Inferior parietal cortex (tissue), 1 donor: ENCODE results near the gene PBX1.

Source experiments
- DNase-seq: peaks from one replicate; pipeline ENCODE4 v3.0.0-alpha.2; 2016; ENCODE audit errors: extremely low spot score

Gene PBX1

DNA sequence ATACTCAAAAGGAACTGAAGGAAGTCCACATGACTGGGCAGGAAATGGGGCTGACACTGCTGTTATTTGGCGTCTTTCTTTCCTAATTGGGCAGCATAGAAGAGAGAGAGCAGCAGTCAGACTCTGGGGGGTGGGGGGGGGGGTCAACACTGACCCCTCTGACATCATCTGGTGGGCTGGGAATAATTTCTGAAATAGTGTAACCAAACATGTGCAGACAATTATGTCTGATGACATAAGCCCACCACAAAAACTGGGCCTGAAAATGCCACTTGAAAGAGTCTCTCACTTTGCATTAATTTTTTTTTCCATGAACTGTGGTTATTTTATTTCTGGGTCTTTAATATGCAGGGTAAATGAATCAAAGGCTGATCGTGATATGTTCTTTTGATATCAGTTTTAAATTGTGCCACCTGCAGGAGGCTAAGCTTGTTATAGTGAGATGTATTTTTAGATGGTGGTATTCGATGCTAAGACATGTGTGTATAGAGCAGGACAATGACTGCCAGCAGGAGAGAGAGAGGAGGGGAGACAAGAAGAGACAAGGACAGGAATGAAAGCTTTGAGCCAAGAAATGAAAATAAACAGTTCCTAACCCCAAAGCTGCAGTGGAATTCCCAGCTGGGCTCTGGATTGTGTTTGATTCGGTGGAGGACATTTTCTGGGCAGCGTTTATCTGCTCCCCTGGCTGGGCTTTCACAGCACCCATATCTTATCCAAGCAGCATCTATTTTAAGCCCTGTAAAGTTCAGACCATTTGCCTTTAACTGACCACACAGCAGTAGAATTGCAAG, 264.7 kb downstream of the PBX1 start:
- DNase-seq: no peak

- DNase-seq: no peak
Measured at GRCh38 chr1:164824542-164824941, 265.6 kb downstream of the PBX1 start.

DNA sequence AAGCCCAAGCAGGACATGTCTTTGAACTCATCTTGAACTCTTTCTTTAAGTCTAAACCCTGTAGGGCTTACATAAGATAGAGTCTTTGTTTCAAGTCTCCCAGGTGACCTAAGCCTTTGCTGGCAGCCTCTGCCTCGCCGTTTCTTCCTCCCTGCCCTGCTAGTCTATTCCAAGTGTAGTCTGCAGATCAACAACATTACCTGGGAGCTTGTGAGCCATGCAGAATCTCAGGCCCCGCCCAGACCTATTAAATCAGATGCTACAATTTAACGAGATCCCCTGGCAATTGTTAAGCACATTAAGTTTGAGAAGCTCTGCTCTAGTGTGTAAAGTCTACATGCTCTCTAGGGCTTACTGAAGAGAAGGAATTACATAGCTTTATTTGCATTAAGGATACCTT, 271.6 kb downstream of the PBX1 start:
- no peak for DNase-seq

DNA sequence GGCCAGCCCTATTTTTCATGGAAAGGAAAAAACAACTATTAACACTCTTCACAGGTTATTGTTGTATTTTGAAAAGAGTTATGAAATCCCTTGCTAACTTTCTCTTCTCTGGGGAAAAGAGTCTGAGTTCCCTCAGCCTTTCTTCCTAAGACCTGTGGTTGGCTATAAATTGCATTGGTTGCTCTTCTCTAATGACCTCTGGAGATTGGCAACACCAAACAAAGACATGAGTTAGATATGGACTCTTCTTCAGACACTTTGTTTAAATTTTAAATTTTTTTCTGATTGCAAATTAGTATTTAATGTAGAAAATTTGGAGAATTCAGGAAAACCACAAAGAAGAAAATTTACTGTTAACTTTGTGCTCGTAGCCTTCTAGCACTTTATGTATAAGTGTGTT, 275.7 kb downstream of the PBX1 start:
- DNase-seq: no peak

GRCh38 chr1:164836614-164837018, 277.6 kb downstream of the PBX1 start:
- peak; percentile 15 for DNase-seq

GRCh38 chr1:164838786-164839185, 279.8 kb downstream of the PBX1 start:
- no peak for DNase-seq

- DNase-seq: no peak
Measured at GRCh38 chr1:164840936-164841335, 282.0 kb downstream of the PBX1 start.

DNA sequence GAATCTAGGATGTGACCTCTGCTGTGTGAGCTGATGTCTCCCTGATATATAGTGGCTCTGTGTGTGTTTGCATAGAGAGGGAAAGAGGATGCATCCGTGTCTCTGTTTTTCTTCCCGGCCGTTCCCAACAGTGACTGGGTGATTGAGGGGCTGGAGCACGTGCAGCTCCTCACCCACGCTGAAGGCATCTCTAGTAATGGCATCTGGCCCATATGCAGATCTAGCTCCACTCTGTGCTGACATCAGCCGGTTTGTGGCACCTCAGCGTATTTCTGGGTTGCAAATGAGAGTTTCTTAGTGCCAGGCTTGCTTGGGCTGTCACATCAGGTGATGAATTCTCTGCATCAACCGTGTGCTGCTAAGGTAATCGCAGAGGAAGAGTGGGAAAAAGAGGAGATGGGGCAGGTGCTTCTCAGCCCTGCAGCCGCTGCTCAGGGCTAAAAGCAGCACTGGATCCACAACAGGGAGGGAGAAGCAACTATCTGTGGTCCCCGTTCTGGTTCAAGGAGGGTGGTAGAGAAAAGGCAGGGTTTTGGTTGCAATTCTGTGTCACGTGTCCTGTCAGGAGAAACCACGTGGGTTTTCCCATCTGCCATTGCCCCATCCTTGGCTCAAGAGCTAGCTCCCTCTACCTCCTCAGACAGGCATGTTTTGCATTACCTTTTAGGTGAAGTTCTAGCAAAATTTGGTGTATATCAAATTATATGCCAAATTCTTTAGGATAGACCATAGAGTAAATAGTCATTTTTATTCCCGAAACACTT, 282.9 kb downstream of the PBX1 start:
- DNase-seq: no peak

DNA sequence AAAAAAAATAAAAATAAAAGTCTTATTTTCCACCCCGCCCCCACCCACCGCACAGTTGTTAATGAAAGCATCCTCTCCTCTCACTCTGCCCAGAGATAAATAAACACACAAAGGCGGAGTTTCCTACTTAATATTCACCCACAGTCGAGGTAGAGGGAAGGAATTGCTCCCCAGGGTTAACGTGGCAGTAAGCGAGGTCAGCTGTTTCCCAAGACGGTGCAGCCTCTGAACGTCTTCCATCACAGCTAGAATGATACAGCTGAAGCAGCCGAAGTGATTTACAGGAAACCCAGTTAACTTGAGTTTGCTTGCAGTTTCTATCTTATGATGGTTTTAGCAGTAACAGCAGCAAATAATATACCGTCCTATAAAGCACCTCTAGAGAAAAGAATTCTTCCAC, 283.9 kb downstream of the PBX1 start:
- DNase-seq: no peak

GRCh38 chr1:164843743-164844500, 284.9 kb downstream of the PBX1 start:
- DNase-seq: no peak

DNA sequence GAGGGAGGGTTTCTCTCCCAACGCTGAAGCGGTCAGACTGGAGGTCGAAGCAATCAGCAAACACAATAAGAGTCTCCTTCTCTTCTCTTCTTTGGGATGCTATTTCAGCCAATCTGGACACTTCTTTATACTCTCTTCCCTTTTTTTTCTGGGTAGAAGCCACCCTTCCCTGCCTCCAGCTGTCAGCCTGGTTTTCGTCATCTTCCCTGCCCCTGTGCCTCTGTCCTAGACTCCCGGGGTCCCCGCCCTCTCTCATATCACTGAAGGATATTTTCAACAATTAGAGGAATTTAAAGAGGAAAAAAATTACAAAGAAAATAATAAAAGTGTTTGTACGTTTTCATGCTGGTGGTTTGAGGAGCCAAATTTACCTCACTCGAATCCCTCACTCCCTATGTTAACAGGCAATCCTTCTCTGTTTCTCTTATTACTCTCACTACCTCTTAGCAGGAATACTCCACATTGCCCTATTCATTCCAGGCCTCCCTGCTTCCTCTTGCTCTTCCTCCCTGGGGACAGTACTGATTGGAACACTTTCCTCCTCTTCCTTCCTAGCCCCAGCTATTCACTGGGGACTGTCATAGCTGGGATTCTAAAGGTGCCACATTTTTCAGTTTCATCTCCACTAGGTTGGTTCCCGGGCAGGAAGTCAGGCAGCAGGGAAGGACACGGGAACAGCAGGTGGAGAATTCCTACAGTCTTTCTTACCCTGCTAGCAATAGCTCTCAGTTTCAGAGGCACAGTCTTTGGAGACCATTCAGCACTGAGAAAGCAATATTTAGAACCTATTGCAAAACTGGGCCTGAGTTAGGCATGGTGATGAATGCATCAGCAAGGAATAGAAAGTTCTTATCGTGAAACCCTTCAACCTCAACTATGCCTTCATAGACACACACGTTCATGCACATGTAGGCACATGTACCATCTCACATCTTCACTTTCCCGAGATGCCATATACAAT, 288.0 kb downstream of the PBX1 start:
- DNase-seq: no peak

GRCh38 chr1:164853146-164853545, 294.2 kb downstream of the PBX1 start:
- no peak for DNase-seq

DNA sequence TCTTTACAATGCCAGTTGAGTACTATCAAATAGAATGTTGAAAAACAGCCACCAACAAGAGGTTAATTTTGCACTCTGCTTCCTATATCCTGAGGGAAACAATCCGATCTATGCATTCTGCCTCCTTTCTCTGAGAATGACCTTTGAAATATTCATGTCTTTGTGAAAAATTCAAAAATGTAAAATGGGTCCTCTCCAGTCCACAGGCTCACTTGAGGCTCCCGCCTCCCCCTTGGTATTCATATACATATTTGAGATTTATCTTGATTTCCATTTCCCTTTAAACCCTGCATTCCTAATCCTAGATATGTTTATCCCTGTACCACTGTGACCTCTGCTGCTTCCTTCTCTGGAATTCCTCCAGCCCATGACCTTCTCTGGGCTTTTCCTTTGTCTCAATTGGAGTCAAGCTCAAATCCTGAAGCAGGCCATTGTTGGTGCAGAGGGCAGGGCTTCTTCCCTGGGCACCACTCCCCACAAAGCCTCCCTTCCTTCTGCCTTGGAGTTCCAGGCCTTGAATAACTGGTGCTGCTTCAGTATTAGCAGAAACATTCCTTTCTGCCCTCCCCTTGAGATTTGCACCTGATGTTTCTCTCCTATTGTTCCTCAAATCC, 296.8 kb downstream of the PBX1 start:
- DNase-seq: no peak

DNA sequence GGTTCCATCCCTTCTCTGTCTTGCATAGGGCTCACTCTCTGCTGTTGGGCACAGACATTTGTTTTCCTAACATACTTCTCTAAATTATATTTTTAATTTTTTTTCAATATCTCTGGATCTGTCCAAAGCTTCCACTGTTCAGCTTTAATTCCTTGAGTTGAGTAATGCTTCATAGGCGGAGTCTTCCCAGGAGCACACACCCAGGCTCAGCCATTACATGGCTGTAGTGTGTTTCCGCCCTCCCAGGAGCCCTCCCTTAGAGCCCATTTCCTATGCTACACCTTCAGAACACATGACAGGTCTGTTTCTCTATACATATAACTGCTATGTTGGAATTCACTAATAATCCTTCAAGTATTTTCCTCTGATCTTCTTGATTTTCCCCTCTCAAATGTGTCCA, 297.4 kb downstream of the PBX1 start:
- no peak for DNase-seq

- DNase-seq: no peak
Measured at GRCh38 chr1:164857439-164857838, 298.5 kb downstream of the PBX1 start.

DNA sequence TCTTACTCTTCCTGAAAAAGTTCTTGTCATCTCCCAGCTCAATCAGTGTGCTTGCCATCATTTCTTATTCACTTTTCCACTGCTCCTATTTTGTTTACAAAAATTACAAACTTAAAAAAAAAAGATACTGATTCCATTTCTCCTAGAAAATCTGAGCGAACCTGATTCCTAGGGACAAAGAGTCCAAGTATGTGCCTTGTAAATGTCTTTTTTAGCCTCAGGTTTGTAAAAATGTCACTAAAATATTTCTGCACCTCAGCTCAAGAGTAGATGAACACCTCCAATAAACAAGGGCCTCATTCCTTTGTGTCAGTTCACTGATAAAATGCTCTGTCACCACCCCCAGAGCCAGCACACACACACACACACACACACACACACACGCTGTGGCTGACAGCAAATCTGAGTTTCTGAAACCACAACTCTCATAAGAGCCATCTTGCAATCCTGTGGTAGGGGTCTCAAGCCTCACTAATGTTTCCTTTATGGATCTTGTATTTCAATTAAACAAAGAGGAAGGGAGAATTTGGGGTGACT, 299.2 kb downstream of the PBX1 start:
- DNase-seq: no peak

DNA sequence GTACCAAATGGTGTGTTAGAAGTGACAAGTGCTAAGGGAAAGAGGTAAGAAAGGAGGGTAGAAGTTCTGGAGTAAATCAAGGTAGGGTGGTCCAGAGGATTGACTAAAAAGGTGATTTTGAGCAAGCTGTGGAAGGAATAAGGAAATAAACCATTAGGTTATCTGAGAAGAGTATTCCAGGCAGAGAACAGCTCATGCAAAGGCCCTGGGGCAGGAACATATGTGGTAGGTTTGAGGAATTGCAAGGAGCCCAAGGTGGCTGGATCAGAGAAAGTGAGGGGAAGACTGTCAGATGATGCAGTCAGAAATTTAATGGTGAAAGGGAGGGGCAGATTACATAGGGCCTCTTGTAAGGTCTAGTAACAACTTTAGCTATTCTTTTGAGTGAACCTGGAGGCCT, 302.6 kb downstream of the PBX1 start:
- no peak for DNase-seq

- DNase-seq: no peak
Measured at GRCh38 chr1:164863056-164863455, 304.1 kb downstream of the PBX1 start.

GRCh38 chr1:164864161-164864560, 305.2 kb downstream of the PBX1 start:
- no peak for DNase-seq

DNA sequence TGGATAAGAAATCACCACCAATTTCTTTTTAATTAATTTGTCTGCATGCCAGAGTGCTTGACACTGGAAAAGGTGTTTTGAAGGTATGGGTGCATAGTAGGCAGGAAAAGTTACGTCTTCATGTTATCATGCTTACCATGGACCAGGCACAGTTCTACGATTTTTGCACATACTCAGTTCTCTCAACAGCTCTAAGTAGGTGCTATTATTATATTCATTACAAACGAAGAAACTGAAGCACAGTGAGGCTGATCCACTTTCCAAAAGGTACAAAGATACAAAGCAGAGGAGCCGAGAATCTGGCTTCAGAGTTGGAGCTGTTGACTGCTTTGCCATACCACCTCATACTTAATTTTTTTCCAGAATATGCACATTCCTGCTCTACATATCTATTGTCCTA, 306.4 kb downstream of the PBX1 start:
- DNase-seq: no peak

GRCh38 chr1:164867590-164867989, 308.6 kb downstream of the PBX1 start:
- DNase-seq: no peak
